ENCODE measurements around the gene TNIP2. TPM values are rescaled to one million over a fixed set of nuclear protein-coding genes. Genes with fewer than 3 reads are reported as not detected.

Gene TNIP2
- total and polyA plus RNA-seq, 2 donors (not counting 1 experiment from before 2014, with no cell fraction given): 47.6 to 71.9 TPM

- no peaks in the 10 kb centered on the region for H3K27me3 Mint-ChIP-seq
Observed at GRCh38 chr4:2796849-2797544, 40.9 kb upstream of the TNIP2 start.

More at GRCh38 chr4:2796849-2797544, 40.9 kb upstream of the TNIP2 start:
- DNase-seq (peak; percentile 34), ATAC-seq (ENCODE audit: low read depth) (no peak)
- POLR2A ChIA-PET: interaction anchor here (0.9 to 3.0 kb wide), 5 partner anchors 9 to 13 kb away, joined by 4 to 9 read pairs (median 5); no protein-coding TSS in a partner anchor
- H3K27ac Mint-ChIP-seq: no peak overlapping the region
- no peak overlapping the region for H2AFZ ChIP-seq (ENCODE audit: insufficient read depth, low read depth, low read length, poor library complexity, severe bottlenecking)
- H3K4me1 Mint-ChIP-seq: peaks cover 74% of the 10 kb centered on the region
- intact Hi-C loops (cut with micrococcal nuclease): no loop called here
- peaks cover 0 to 5% (median 0%) of the 10 kb centered on the region in 3 donors for H3K9me3 ChIP-seq (ENCODE audit: control extremely low read depth in 1 of 3, control insufficient read depth in 2 of 3, insufficient read depth in 1 of 3, low read length in 2 of 3)
- no peaks in the 10 kb centered on the region for H3K27me3 ChIP-seq (replicated peaks in 1 of 4; ENCODE audit: control extremely low read depth in 1 of 4, control insufficient read depth in 3 of 4, insufficient read depth in 4 of 4, low read length in 3 of 4)
- no peaks in the 10 kb centered on the region for H3K9me3 Mint-ChIP-seq (ENCODE audit: insufficient read depth)
- H4K20me1 ChIP-seq (ENCODE audit: control insufficient read depth, insufficient read depth, low read length, poor library complexity, severe bottlenecking): peaks cover 29% of the 10 kb centered on the region
- TF ChIP-seq CTCF (IDR thresholded peaks at IDR 0.05) (no peak), EZH2 (IDR thresholded peaks at IDR 0.05; ENCODE audit: borderline replicate concordance, insufficient read depth, low read depth, low read length, poor library complexity, severe bottlenecking) (no peak)
- H3K4me3 Mint-ChIP-seq: peak overlapping the region; percentile 83
- peaks cover 70% of the 10 kb centered on the region for H3K79me2 ChIP-seq (ENCODE audit: control insufficient read depth, insufficient read depth, low read length)
- peaks cover 74 to 90% of the 10 kb centered on the region in 2 donors for H3K4me1 ChIP-seq (ENCODE audit: control insufficient read depth in 2 of 2, insufficient read depth in 2 of 2, low read length in 2 of 2)
- H3K4me3 ChIP-seq (ENCODE audit: control extremely low read depth in 1 of 5, extremely low read depth in 1 of 5, insufficient read depth in 1 of 5, low read depth in 2 of 5, low read length in 4 of 5): no peak overlapping the region
- CTCF ChIA-PET: interaction anchor here (1.1 to 1.9 kb wide), 3 partner anchors 10 to 16 kb away, joined by 4 to 6 read pairs (median 4); no protein-coding TSS in a partner anchor
- no peak overlapping the region for H3K9ac ChIP-seq (ENCODE audit: low read length)
- H3K36me3 ChIP-seq (replicated peaks in 1 of 2; ENCODE audit: control extremely low read depth in 1 of 2, control insufficient read depth in 1 of 2, extremely low read depth in 1 of 2, insufficient read depth in 2 of 2, low read length in 1 of 2): peaks cover 0 to 7% of the 10 kb centered on the region in 2 experiments
- WGBS (ENCODE audit: insufficient coverage): 94% methylated on average over 13 of the region's 13 CpGs
- peak overlapping the region; percentile 86 for H3K4me2 ChIP-seq (replicated peaks; ENCODE audit: low read depth, low read length, poor library complexity, severe bottlenecking)
- H3K27ac ChIP-seq (ENCODE audit: low read length in 2 of 2): peak overlapping the region; percentile 76 to 83
